Vagina (tissue), 2 donors: Measurements from ENCODE around the gene ARHGAP10. TPM values are rescaled to one million over a fixed set of nuclear protein-coding genes. Genes with fewer than 3 reads are reported as not detected.

Experiments
- DNase-seq, 2 donors: peaks; one replicate each; pipeline ENCODE4 v3.0.0-alpha.2; 2017; ENCODE audit errors: extremely low spot score in 2 of 2
- H3K27ac ChIP-seq: fragments of 200-600 bp; sonication (generic); one replicate; pipeline ENCODE4 v1.5.1; 2019
- H3K27me3 ChIP-seq: fragments of 200-600 bp; sonication (generic); one replicate; pipeline ENCODE4 v1.5.1; 2019
- H3K36me3 ChIP-seq, 2 donors: fragments of 200-600 bp; sonication (generic); one replicate each; pipeline ENCODE4 v1.5.1; 2017 to 2019
- H3K4me1 ChIP-seq: fragments of 200-600 bp; sonication (generic); one replicate; pipeline ENCODE4 v1.5.1; 2019
- H3K4me3 ChIP-seq, 2 donors: fragments of 200-600 bp; sonication (generic); 1 replicate in 1 of 2; 2 replicates in 1 of 2; pipeline ENCODE4 v1.5.1; 2016 to 2019
- H3K9me3 ChIP-seq: fragments of 200-600 bp; sonication (generic); one replicate; pipeline ENCODE4 v1.5.1; 2019
- CTCF ChIP-seq, 3 experiments: fragments of 450-650 bp in 2 of 3; fragments of 200-600 bp in 1 of 3; sonication (generic) in 1 of 3; IDR thresholded peaks; one replicate each; pipeline ENCODE4 v1.5.1; 2017 to 2019; ENCODE audit warnings: antibody characterized with exemption in 3 of 3, mild to moderate bottlenecking in 2 of 3, moderate library complexity in 2 of 3
- POLR2A ChIP-seq, 2 donors: fragments of 450-650 bp; IDR thresholded peaks; one replicate each; pipeline ENCODE4 v1.6.1; 2017; ENCODE audit warnings: antibody characterized with exemption in 2 of 2, mild to moderate bottlenecking in 2 of 2, moderate library complexity in 2 of 2
- POLR2AphosphoS5 ChIP-seq, 2 donors: sonication (generic); formaldehyde crosslinking; IDR thresholded peaks; one replicate each; pipeline ENCODE4 v1.9.0; 2017; ENCODE audit warnings: antibody characterized with exemption in 2 of 2, mild to moderate bottlenecking in 2 of 2, low read depth in 1 of 2; ENCODE audit not compliant: insufficient read depth in 1 of 2
- intact Hi-C: fragments of 100-400 bp; cut with DNase I; formaldehyde crosslinking; loops from one replicate; pipeline ENCODE4 v1.15.1; 2023
- total RNA-seq: library from RNA; depleted of rRNA; stranded (reverse); fragments of >200 nt; gene quantifications from one replicate; pipeline ENCODE4 v1.2.3, GENCODE V29; 2016

Gene ARHGAP10
- total RNA-seq, 1 donor from 2014 or later, result 55.5 TPM

GRCh38 chr4:147801820-147802219 is 69.9 kb downstream of the ARHGAP10 start:
- peaks cover 49% of the 10 kb centered on the region for H3K4me1 ChIP-seq
- TF ChIP-seq CTCF (IDR thresholded peaks at IDR 0.05) (no peak), POLR2A (IDR thresholded peaks at IDR 0.05) (no peak), POLR2AphosphoS5 (IDR thresholded peaks at IDR 0.05; ENCODE audit: insufficient read depth in 1 of 2, low read depth in 1 of 2) (no peak)
- intact Hi-C loops, result no loop called here

GRCh38 chr4:147802346-147802745 is 70.5 kb downstream of the ARHGAP10 start:
- DNase-seq, result no peak
- H3K9me3 ChIP-seq, result no peaks in the 10 kb centered on the region
- TF ChIP-seq CTCF (IDR thresholded peaks at IDR 0.05) (no peak), POLR2AphosphoS5 (IDR thresholded peaks at IDR 0.05; ENCODE audit: insufficient read depth in 1 of 2, low read depth in 1 of 2) (no peak), POLR2A (IDR thresholded peaks at IDR 0.05) (no peak)
- H3K27ac ChIP-seq, result no peak overlapping the region
- no peaks in the 10 kb centered on the region for H3K27me3 ChIP-seq
- H3K4me1 ChIP-seq, result peaks cover 49% of the 10 kb centered on the region
- no peaks in the 10 kb centered on the region for H3K36me3 ChIP-seq
- intact Hi-C loops, result no loop called here
- H3K4me3 ChIP-seq, result no peak overlapping the region

More at GRCh38 chr4:147801820-147802219, 69.9 kb downstream of the ARHGAP10 start:
- H3K36me3 ChIP-seq, result no peaks in the 10 kb centered on the region
- no peaks in the 10 kb centered on the region for H3K9me3 ChIP-seq
- H3K27me3 ChIP-seq, result no peaks in the 10 kb centered on the region
- H3K27ac ChIP-seq, result no peak overlapping the region
- no peak for DNase-seq
- H3K4me3 ChIP-seq, result no peak overlapping the region

GRCh38 chr4:147805946-147806345 is 74.1 kb downstream of the ARHGAP10 start:
- H3K27me3 ChIP-seq, result no peaks in the 10 kb centered on the region
- H3K9me3 ChIP-seq, result no peaks in the 10 kb centered on the region
- TF ChIP-seq POLR2AphosphoS5 (IDR thresholded peaks at IDR 0.05; ENCODE audit: insufficient read depth in 1 of 2, low read depth in 1 of 2), result no peak
- no peak for TF ChIP-seq CTCF (IDR thresholded peaks at IDR 0.05)
- TF ChIP-seq POLR2A (IDR thresholded peaks at IDR 0.05), result no peak
- H3K4me3 ChIP-seq, result no peak overlapping the region
- peaks cover 42% of the 10 kb centered on the region for H3K4me1 ChIP-seq
- DNase-seq, result peak in 1 of 2 donors; percentile 3
- intact Hi-C loops, result no loop called here
- no peak overlapping the region for H3K27ac ChIP-seq
- H3K36me3 ChIP-seq, result no peaks in the 10 kb centered on the region

GRCh38 chr4:147808447-147808846 is 76.6 kb downstream of the ARHGAP10 start:
- Histone ChIP-seq H3K4me1 (peaks cover 47% of the 10 kb centered on the region), H3K4me3 (no peak overlapping the region), H3K27me3 (no peaks in the 10 kb centered on the region), H3K36me3 (no peaks in the 10 kb centered on the region), H3K27ac (no peak overlapping the region), H3K9me3 (no peaks in the 10 kb centered on the region)
- TF ChIP-seq POLR2AphosphoS5 (IDR thresholded peaks at IDR 0.05; ENCODE audit: insufficient read depth in 1 of 2, low read depth in 1 of 2) (no peak), POLR2A (IDR thresholded peaks at IDR 0.05) (no peak), CTCF (IDR thresholded peaks at IDR 0.05) (no peak)
- no peak for DNase-seq
- intact Hi-C loops, result no loop called here

- no peak for DNase-seq
- no peak for TF ChIP-seq CTCF (IDR thresholded peaks at IDR 0.05)
- no peak for TF ChIP-seq POLR2AphosphoS5 (IDR thresholded peaks at IDR 0.05; ENCODE audit: insufficient read depth in 1 of 2, low read depth in 1 of 2)
- TF ChIP-seq POLR2A (IDR thresholded peaks at IDR 0.05), result no peak
- intact Hi-C loops, result no loop called here
- H3K27ac ChIP-seq, result no peak overlapping the region
- H3K27me3 ChIP-seq, result no peaks in the 10 kb centered on the region
- H3K4me3 ChIP-seq, result no peak overlapping the region
- no peaks in the 10 kb centered on the region for H3K9me3 ChIP-seq
- peaks cover 53% of the 10 kb centered on the region for H3K4me1 ChIP-seq
- no peaks in the 10 kb centered on the region for H3K36me3 ChIP-seq
Observed at GRCh38 chr4:147809211-147809610, 77.3 kb downstream of the ARHGAP10 start.
